MM.1S (cell line): ENCODE measurements around the gene FSIP1.

Experiments used
- DNase-seq: peaks from one replicate; pipeline ENCODE4 v3.0.0-alpha.2; 2015
- H2AFZ ChIP-seq: fragments of 300-600 bp; sonication (generic); 2 replicates; pipeline ENCODE4 v1.6.0; 2016; ENCODE audit warnings: antibody characterized with exemption, low read length
- H3F3A ChIP-seq: fragments of 300-600 bp; sonication (generic); 2 replicates; pipeline ENCODE4 v1.6.1; 2016; ENCODE audit warnings: mild to moderate bottlenecking, antibody characterized with exemption, low read length, moderate library complexity, mixed read lengths; ENCODE audit not compliant: insufficient read depth
- H3K27ac ChIP-seq: fragments of 300-600 bp; sonication (generic); 2 replicates; pipeline ENCODE4 v1.5.1; 2016; ENCODE audit warnings: mild to moderate bottlenecking, low read length
- H3K27me3 ChIP-seq: fragments of 300-600 bp; sonication (generic); replicated peaks from 2 replicates; pipeline ENCODE4 v1.6.0; 2016; ENCODE audit warnings: low read length; ENCODE audit not compliant: insufficient read depth
- H3K36me3 ChIP-seq: fragments of 300-600 bp; sonication (generic); replicated peaks from 2 replicates; pipeline ENCODE4 v1.6.1; 2016; ENCODE audit warnings: mild to moderate bottlenecking, low read length, mixed read lengths; ENCODE audit not compliant: insufficient read depth
- H3K4me1 ChIP-seq: fragments of 300-600 bp; sonication (generic); 2 replicates; pipeline ENCODE4 v1.6.1; 2016; ENCODE audit warnings: low read length, mixed read lengths
- H3K4me2 ChIP-seq: fragments of 300-600 bp; sonication (generic); 2 replicates; pipeline ENCODE4 v1.6.0; 2016; ENCODE audit warnings: low read depth, low read length
- H3K4me3 ChIP-seq: fragments of 300-600 bp; sonication (generic); 2 replicates; pipeline ENCODE4 v1.5.1; 2016; ENCODE audit warnings: low read length, mixed read lengths
- H3K79me2 ChIP-seq: fragments of 300-600 bp; sonication (generic); 2 replicates; pipeline ENCODE4 v1.6.1; 2016; ENCODE audit warnings: mixed run types, low read length, mixed read lengths
- H3K9ac ChIP-seq: fragments of 300-600 bp; sonication (generic); 2 replicates; pipeline ENCODE4 v1.6.1; 2016; ENCODE audit warnings: low read length, mixed read lengths
- H3K9me2 ChIP-seq: fragments of 300-600 bp; sonication (generic); replicated peaks from 2 replicates; pipeline ENCODE4 v1.6.1; 2016; ENCODE audit warnings: mild to moderate bottlenecking, low read length, mixed read lengths; ENCODE audit not compliant: insufficient read depth
- H3K9me3 ChIP-seq: fragments of 300-600 bp; sonication (generic); replicated peaks from 2 replicates; pipeline ENCODE4 v1.6.1; 2016; ENCODE audit warnings: mild to moderate bottlenecking, low read length, mixed read lengths; ENCODE audit not compliant: insufficient read depth
- H4K20me1 ChIP-seq: fragments of 300-600 bp; sonication (generic); 2 replicates; pipeline ENCODE4 v1.6.1; 2016; ENCODE audit warnings: mild to moderate bottlenecking, low read length, moderate library complexity, mixed read lengths; ENCODE audit not compliant: insufficient read depth
- EZH2 ChIP-seq: fragments of 300-600 bp; sonication (generic); optimal IDR thresholded peaks from 2 replicates; pipeline ENCODE3; 2017; ENCODE audit warnings: low read depth, mild to moderate bottlenecking, antibody characterized with exemption, low read length, mixed read lengths
- EZH2phosphoT487 ChIP-seq: fragments of 300-600 bp; sonication (generic); IDR thresholded peaks from 2 replicates; pipeline ENCODE4 v1.6.1; 2018; ENCODE audit warnings: antibody characterized with exemption, low read length
- TF ChIP-seq, protein P1 (sequence below): fragments of 300-600 bp; sonication (generic); IDR thresholded peaks from 2 replicates; pipeline ENCODE4 v1.5.1; 2016; ENCODE audit warnings: antibody characterized with exemption, low read length, mixed read lengths

The FSIP1 gene

GRCh38 chr15:39710681-39711080, 72.0 kb downstream of the FSIP1 start:
- no peaks in the 10 kb centered on the region for H3K4me1 ChIP-seq
- H3K27ac ChIP-seq, result no peak overlapping the region
- no peak overlapping the region for H3K9ac ChIP-seq
- H3K4me3 ChIP-seq, result no peak overlapping the region
- no peak for DNase-seq
- no peaks in the 10 kb centered on the region for H3K9me3 ChIP-seq
- no peak overlapping the region for H3K4me2 ChIP-seq
- no peaks in the 10 kb centered on the region for H3K36me3 ChIP-seq
- no peaks in the 10 kb centered on the region for H4K20me1 ChIP-seq
- H3K27me3 ChIP-seq, result no peaks in the 10 kb centered on the region
- TF ChIP-seq, protein P1, sequence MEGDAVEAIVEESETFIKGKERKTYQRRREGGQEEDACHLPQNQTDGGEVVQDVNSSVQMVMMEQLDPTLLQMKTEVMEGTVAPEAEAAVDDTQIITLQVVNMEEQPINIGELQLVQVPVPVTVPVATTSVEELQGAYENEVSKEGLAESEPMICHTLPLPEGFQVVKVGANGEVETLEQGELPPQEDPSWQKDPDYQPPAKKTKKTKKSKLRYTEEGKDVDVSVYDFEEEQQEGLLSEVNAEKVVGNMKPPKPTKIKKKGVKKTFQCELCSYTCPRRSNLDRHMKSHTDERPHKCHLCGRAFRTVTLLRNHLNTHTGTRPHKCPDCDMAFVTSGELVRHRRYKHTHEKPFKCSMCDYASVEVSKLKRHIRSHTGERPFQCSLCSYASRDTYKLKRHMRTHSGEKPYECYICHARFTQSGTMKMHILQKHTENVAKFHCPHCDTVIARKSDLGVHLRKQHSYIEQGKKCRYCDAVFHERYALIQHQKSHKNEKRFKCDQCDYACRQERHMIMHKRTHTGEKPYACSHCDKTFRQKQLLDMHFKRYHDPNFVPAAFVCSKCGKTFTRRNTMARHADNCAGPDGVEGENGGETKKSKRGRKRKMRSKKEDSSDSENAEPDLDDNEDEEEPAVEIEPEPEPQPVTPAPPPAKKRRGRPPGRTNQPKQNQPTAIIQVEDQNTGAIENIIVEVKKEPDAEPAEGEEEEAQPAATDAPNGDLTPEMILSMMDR, result no peak
- no peak for TF ChIP-seq EZH2phosphoT487
- no peak for TF ChIP-seq EZH2
- no peaks in the 10 kb centered on the region for H3K79me2 ChIP-seq
- H2AFZ ChIP-seq, result no peak overlapping the region
- no peaks in the 10 kb centered on the region for H3K9me2 ChIP-seq
- H3F3A ChIP-seq, result no peaks in the 10 kb centered on the region

GRCh38 chr15:39709941-39710340, 72.7 kb downstream of the FSIP1 start:
- Histone ChIP-seq H3K79me2 (no peaks in the 10 kb centered on the region), H3K9ac (no peak overlapping the region), H3F3A (no peaks in the 10 kb centered on the region)

GRCh38 chr15:39706206-39706605, 76.4 kb downstream of the FSIP1 start:
- no peak overlapping the region for H2AFZ ChIP-seq
- H3K9ac ChIP-seq, result no peak overlapping the region
- H3K36me3 ChIP-seq, result no peaks in the 10 kb centered on the region
- H3K9me2 ChIP-seq, result no peaks in the 10 kb centered on the region
- no peak overlapping the region for H3K4me3 ChIP-seq
- H3K9me3 ChIP-seq, result no peaks in the 10 kb centered on the region
- H3F3A ChIP-seq, result no peaks in the 10 kb centered on the region
- no peak for DNase-seq
- H3K4me2 ChIP-seq, result no peak overlapping the region
- no peaks in the 10 kb centered on the region for H3K79me2 ChIP-seq
- no peaks in the 10 kb centered on the region for H4K20me1 ChIP-seq
- H3K4me1 ChIP-seq, result no peaks in the 10 kb centered on the region
- no peak overlapping the region for H3K27ac ChIP-seq
- H3K27me3 ChIP-seq, result no peaks in the 10 kb centered on the region
- TF ChIP-seq, protein P1, result no peak
- TF ChIP-seq EZH2phosphoT487 (no peak), EZH2 (no peak)

More at GRCh38 chr15:39709941-39710340, 72.7 kb downstream of the FSIP1 start:
- no peaks in the 10 kb centered on the region for H3K4me1 ChIP-seq
- H4K20me1 ChIP-seq, result no peaks in the 10 kb centered on the region
- no peak overlapping the region for H3K4me3 ChIP-seq
- no peak overlapping the region for H3K27ac ChIP-seq
- DNase-seq, result no peak
- H3K36me3 ChIP-seq, result no peaks in the 10 kb centered on the region
- H3K27me3 ChIP-seq, result no peaks in the 10 kb centered on the region
- TF ChIP-seq, protein P1, result no peak
- TF ChIP-seq EZH2phosphoT487 (no peak), EZH2 (no peak)
- H3K4me2 ChIP-seq, result no peak overlapping the region
- H3K9me2 ChIP-seq, result no peaks in the 10 kb centered on the region
- no peaks in the 10 kb centered on the region for H3K9me3 ChIP-seq
- no peak overlapping the region for H2AFZ ChIP-seq
